DMS79 (cell line): ENCODE data around the gene CDYL2.

Experiments used
- DNase-seq: peaks from one replicate; lab custom pipeline; 2025; lab: John Stamatoyannopoulos, UW

CDYL2 gene

DNA sequence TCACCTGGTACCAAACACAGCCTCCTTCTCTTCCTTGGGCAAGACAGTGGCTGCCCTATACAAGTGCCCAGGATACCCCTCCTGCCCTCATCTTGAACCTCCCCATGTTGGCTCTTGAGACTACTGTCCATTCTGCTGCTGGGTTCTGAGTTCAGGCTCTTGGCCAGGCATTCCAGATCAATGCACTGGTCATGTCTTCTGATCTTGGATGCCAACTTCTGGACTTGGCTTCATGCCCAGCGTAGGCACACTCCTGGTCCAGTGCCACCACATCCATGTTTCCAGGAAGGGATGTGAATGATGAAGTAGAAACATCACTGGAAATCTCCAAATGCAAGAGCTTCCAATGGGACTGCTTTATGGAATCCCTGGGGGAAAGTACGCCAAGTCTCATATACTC lies 212.1 kb downstream of the CDYL2 start:
- DNase-seq, result no peak

DNA sequence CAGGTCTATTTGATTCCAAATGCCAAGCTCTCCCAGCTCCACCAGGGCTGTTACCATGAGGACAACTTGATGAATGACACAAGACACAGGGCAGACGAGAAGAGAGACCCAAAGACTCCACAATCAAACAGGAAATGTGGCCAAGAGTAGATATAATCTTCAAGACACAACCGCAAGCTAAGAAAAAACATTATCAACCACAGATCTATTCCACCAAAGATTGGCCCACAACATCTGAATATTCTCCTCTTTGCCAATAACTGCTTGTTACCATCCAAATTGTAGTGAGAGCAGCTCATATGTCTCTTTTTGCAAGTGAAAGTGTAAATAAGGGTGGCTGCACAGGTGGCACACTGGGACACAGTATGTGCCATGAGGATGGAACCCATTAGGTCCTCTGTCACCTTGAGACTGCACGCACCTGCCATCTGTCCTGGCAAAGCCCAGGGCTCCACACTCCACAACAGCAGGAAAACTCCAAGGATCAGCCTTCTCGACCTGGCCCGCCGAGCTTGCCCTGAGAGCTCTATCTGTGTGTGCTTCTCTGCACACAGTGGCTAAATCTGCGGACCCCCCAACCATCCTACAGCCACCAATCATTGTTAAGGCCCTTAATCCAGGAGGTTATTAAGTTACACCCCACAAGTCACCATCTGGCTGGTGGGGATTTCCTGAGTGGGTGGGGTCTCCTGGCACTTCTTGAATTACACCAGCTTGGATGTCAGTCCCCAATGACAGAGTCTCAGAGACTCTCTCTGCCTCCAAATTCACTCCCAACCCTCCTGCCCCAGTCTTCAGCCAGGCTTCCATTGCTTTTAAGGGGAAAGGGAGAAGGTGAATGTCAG lies 213.1 kb downstream of the CDYL2 start:
- no peak for DNase-seq

DNA sequence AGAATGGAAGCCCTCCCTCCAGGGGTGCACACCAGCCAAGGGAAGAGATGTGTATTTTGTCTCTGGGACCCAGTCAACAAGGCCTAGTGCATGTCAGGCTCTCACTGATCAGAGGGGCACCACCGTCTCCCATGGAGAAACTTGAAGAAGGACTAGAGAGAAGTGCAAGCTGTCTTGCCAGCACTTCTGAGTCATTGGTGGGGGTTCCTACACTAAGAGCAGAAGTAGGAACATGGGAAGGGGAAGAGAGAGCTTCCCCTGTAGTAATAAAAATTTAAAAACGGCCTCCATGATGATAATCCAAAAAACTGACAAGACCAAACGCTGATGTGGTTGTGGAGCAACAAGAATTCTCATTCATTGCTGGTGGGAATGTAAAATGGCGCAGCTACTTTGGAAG lies 217.3 kb downstream of the CDYL2 start:
- DNase-seq, result no peak

DNA sequence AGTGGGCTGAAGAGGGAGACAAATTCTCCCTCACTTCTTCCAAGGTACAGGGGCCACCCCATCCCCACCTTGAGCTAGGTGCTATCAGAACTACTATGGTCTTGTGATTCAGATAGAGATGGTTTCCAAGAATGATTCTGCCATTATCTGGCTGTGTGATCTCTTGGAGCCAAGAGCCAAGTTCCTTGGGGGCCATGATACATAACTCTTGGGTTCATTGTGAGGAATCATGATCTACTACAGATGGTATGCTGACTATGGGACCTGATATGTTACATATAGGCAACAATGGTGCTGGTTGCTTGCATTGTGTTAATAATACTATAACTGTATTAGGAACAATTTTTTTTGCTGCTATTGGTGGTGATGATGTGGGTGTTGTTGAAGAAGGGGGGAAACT lies 217.9 kb downstream of the CDYL2 start:
- DNase-seq, result no peak

DNA sequence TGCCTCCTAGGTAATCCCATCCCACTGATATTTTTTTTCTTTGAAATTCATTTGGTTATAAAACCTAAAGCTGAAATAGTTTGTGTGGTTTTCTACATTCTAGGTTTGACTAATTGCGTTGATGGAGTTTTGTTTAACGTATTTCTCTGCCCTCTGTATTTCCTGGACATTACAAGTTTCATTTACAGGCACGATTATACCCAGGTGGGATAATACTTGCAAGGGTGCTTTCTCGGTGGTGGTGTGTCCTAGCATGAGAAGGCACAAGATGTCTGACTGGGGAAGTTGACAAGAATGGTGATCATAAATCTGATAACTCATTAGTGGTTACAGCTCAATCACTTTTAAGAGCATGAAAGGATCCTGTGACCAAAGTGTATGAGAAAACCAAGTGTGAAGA lies 218.6 kb downstream of the CDYL2 start:
- no peak for DNase-seq

DNA sequence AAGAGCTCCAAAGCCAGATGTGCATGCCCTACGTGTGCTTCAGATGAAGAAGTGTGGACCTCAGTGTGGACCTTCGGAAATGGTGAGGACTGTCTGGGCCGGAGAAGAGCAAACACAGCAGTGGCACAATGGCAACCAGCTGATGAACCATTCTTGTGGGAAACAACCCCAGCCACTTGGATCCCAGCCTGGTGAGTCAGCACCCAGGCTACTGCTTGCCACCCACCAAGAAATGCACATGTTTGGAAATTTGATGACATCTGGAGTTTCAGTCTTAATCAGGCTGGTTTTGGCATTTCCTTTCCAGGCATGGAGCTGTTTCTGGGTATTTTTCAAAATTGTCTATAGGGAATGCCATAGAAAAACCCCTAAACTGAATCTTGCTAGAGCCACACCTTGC lies 220.9 kb downstream of the CDYL2 start:
- DNase-seq, result no peak

DNA sequence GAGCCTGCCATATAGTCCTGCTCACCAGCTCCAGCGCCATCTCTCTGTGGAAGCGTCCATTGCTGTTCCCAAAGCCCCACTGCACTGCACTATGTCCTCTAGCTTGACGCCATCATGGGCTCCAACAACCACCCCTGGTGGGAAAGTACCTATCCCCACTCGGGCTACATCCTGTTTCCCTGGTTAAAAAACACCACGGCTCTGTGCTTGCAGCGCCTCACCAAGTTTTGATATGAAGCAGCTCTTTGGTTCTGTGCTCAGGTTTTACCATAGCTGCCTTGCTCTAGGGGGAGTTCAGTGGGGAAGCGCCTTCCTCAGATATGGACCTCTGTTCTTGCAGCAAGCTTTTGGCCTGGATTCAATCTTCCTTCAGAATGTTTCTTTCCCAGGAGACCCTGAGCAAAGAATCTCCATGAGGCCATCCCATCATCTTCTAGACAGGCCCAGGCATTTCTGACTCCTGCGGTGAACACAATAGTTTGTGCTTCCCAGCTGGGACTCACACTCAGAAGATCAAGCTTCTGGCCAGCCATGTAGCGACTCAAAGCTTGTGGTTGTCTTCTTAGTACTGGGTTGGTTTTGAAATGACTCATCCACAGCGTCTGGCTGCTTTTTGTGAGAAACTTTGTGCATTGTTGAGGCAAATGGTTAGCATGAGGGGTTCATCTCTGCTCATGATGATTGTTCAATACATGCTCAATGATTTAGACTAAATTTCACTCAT lies 224.1 kb downstream of the CDYL2 start:
- DNase-seq, result no peak

DNA sequence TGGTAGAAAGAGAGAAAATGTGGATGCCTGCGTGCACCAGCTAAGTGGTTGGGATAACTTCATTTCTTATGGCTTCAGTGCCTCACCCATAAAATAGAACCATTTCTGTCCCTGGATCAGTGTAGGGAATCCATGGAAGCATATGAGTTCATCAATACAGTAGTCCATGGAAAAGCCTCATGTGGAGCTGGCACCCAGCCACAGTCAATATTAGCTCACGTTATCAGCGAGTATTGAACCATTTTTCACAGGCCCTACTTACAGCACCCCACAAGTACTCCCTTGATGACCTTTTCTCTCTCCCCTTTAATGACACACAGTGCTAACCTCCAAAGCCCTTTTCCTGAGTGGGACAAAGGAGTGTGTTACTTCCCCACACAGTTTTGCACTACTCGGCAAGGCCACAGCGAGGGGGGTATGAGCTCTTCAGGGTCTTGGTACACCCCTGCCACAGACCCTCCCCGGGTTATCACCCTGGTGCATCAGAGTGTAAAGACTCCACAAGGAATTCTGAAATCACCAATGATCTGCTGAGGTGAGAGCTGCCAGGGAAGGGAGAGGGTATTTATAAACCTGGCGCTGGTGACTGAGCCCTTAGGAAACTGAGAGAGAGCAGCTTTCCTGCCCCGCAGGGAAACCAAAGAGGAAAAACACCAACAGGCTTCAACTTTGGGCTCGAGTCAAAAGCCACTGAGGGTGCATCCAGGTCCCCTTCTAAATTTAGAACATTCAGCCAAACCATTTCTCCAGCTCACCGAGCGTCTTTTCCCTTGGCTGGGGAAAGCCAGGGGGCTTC lies 226.7 kb downstream of the CDYL2 start:
- no peak for DNase-seq

DNA sequence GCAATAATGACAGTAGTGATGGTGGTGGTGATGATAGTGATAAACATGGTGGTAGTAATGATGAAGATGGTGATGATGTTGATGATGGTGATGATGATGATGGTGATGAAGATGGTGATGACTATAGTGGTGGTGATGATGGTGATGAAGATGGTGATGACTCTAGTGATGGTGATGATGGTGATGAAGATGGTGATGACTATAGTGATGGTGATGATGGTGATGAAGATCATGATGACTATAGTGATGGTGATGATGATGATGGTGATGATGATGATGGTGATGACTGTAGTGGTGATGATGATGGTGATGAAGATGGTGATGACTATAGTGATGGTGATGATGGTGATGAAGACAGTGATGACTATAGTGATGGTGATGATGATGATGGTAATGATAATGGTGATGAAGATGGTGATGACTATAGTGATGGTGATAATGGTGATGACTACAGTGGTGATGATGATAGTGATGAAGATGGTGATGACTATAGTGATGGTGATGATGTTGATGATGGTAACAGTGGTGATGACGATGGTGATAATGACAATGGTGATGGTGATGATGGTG lies 228.0 kb downstream of the CDYL2 start:
- DNase-seq, result no peak

DNA sequence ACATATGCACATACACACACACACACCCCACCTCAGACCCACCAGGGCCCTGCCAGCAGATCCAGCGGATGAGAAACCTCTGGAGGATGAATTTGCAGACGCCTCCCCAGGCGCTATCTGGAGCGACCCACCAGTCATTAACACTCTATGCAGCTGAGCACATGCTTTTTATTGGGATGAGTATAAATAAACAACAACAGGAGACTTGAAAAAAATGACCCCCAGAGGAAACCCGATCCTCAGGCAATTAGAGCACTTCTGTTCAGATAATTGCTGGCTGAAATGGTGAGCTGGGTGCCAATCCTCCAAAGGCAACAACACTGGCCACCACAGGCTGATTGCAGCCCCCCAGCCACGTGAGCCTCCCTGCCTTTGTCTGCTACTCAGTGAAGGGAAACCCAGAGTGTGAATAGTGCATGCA lies 230.7 kb downstream of the CDYL2 start:
- no peak for DNase-seq

DNA sequence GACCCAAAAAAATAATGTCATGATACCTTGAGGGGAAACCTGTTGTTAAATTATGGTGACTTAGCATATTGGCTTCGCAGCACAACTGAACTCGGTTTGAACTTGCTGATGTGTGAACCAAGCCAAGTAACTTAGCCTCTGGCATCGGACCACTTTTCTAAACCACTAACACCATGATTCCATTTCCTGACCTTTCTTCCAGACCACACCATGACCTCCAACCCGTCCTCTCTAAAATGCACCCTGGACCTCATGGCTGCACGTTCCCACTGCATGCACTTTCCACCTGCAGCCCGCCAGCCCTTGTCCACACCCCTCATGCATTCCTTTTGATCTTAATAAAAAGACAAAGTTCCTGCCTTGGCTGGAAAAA lies 234.3 kb downstream of the CDYL2 start:
- DNase-seq, result no peak

DNA sequence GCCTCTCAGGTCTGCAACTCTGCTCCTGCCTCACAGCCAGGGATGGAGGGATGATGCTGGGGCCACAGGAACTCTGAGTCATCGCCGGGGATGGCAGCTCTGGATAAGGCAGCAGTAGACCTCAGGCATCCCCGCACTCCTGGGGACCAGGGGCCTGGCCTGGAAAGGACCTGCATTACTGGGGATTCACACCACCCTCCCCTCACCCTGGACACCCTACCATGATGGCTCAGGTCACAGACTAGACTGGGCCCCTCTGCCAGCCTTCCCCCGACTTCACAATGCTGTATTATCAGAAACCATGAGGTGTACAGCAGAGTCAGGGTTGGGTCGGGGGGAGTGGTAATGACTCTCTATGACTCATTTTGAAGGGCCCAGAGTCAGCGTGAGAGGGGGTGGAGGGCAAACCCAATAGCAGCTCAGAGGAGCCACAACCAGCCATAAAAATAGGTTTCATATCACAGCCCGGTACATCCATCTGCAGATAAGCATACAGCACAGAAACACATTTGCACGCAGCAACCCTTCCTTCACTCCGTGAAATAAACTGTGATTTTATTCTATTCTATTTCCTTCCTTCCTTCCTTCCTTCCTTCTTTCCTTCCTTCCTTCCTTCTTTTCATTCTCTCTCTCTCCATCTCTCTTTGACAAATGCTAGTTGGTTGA lies 234.8 kb downstream of the CDYL2 start:
- no peak for DNase-seq

DNA sequence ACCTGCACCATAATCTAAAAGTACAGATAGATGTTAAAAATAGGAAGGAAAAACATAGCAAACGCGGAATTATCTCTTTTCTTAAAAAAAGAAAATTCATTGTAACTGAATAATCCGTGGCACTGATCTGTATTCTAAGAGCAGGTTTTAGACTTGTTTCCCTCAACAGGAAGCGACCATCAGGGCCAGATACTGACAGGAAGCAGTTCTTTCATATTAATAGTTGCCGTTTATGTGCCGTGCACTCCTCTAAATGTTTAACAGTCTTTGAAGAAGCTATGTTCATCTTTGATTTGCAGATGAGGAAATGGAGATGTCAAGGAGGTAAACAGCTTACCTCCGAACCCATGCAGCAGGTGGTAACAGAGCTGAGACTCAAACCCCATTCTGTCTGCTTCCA lies 240.0 kb downstream of the CDYL2 start:
- no peak for DNase-seq

DNA sequence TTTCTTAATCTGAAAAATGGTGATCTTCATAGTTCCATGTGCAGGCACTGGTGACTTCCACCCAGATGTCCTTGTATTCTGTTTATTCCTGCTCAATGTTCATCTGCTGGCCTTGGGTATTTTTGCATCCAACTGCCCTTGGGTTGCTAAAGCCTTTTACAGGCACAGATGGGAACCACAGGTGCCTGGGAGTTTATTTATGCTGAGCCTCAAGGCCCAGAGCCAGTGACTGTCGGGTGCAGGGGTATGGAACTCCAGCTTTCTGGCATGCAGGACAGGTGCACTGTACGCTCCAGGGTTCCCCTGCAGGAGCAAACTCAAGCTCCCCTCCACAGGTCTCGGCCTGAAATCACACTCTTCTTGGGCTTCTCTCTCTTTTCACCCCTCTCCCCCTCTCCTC lies 241.3 kb downstream of the CDYL2 start:
- DNase-seq, result no peak

DNA sequence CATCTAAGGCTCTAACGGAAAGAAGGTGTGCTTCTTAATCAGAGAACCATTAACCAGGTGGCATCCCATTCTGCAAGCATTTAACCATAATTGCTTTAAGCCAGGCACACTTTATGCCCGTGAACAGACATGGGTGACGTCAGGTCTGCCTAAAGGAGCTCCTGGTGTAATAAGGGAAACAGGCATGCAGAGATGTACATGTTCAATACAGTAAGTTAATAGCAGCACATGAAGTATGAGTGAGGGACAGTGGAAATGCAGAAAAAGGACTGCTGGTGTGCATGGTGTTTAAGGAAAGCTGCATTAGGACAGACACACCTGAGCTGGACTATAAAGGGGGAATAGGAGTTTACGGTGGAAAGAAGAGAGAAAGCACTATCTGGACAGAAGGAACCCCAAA lies 245.0 kb downstream of the CDYL2 start:
- DNase-seq, result no peak

DNA sequence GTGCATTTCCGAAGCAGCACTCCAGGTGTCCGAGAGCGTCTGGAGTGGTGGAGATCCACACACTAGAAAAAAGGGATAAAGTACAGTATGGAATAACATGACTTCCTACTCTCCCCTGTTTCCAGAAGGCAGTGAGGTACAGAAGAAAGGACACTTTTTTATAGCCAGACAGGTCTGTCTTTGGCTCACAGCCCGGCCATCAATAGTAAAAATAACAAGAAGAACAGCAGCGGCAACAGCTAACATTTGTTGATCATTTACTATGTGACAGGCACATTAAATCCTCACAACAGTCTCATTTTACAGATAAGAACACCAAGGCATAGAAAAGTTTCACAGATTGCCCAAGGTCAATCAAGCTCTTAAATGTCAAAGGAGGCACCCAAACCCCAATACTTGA lies 247.4 kb downstream of the CDYL2 start:
- no peak for DNase-seq

DNA sequence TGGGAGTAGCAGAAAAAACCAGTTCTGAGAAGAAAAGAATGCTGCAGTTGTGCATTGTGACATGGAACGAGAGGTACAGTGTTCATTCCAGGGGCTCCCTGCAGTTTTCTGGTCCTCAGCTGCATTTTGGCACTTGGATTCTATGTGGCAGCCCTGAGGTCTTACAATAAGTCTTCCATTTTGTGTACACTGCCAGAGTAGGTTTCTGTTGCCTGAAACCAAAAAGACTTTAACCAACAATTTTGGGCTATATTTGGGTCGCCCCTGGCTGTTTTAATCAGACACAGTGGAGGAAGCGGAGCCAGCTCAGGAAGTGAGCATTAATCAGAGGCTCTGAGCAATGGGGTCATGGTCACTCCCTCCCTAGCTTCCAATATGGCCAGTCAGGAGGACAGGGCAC lies 247.9 kb downstream of the CDYL2 start:
- no peak for DNase-seq

DNA sequence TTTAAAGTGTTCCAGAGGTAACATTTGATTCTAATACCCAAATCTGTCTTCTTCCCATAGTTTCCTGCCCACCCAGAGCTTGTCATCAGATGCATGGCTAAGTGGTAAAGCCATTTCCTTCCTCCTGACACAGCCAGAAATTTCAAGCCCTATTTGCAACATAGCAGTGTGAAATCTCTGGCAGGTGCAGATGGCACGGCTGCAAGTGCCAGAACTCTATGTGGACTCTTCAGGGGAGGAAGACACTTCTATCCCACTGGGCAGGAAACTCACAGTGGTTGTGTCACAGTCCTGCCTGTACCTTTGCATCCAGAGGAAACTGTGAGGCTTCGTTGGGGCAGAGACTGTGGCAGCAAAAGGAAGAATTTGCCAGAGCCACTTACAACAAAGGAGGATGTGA lies 250.4 kb downstream of the CDYL2 start:
- no peak for DNase-seq

DNA sequence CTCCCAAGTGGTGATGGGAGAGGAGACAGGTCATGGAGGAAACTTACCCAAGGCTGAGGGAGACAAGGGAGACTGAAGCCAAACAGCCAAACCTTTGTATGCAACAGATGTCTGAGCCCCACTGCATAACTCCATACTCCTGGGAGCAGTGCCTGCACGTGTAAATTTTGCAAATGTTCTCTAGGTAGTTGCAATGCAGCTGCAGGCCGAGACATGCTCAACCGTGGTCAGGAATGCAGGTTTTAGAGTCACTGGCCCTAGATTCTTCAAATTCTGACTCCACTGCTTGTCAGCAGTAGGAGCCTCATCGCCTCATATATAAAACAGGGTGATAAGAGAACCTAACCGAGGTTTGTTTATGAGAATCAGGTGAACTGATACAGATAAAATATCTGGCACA lies 252.1 kb downstream of the CDYL2 start:
- DNase-seq, result no peak
